Measurements from ENCODE around the gene RNU7-1. TPM values are rescaled to one million over a fixed set of nuclear protein-coding genes. Genes with fewer than 3 reads are reported as not detected.
A peak's percentile ranks its signal among the peaks of the same experiment; 100 is the strongest.
"Not testable (repeated sequence)": the region's sequence is repeated elsewhere in the genome, so short reads cannot be mapped to it uniquely, and the experiment has no call there.

The RNU7-1 gene
- total and polyA plus RNA-seq, 12 donors: not detected

DNA sequence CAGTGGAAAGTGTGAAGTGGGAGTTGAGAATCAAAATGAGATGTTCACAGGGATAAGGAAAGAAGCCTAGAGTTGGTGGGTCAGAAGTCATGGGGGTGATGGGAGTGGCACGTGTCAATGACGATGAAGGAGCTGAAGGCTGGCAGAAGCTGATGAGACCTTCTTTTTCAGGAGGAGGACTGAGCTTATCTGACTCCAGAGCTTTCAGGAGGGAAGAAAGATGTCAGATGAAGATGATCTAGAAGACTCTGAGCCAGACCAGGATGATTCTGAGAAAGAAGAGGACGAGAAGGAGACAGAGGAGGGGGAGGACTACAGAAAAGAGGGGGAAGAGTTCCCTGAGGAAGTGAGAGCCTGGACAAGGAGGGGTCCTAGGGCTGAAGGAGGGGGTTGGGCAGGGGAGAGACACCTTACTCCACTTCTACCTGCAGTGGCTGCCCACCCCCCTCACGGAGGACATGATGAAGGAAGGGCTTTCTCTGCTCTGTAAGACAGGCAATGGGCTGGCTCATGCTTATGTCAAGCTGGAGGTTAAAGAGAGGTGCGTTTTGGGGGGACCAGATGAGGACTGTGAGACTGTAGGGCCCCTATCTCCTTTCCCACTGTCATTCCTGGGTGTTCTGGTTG is 38.1 kb upstream of the RNU7-1 start:
- no peaks in the 10 kb centered on the region for H3K27me3 ChIP-seq
- DNase-seq: no peak
- H3K36me3 ChIP-seq (replicated peaks in 1 of 2): no peaks in the 10 kb centered on the region
- intact Hi-C loops (cut with DNase I): no loop called here
- peaks cover 5 to 12% of the 10 kb centered on the region in 2 donors for H3K4me1 ChIP-seq (replicated peaks in 1 of 2)
- WGBS, 4 donors: 61 to 74% (median 65%) methylated on average over 5 of the region's 5 CpGs
- no peaks in the 10 kb centered on the region for H3K9me3 ChIP-seq (replicated peaks in 1 of 3)
- TF ChIP-seq CTCF (IDR thresholded peaks at IDR 0.05): no peak
- no peak for TF ChIP-seq POLR2A (IDR thresholded peaks at IDR 0.05)
- H3K4me3 ChIP-seq: peak overlapping the region in 2 of 4 donors; percentile 57 to 77
- H3K27ac ChIP-seq: peak overlapping the region in 1 of 5 donors; percentile 78

DNA sequence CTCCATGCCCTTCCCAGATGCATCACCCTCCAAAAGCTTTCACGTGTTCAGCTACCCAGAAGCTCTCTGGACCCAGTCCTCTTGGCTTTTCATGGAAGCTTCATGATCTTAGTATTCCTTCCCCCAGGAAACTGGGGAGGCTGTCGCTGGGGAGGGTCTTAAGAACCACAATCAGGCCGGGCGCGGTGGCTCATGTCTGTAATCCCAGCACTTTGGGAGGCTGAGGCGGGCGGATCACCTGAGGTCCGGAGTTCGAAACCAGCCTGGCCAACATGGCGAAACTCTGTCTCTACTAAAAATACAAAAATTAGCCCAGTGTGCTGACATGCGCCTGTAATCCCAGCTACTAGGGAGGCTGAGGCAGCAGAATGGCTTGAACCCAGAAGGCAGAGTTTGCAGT is 35.5 kb upstream of the RNU7-1 start:
- intact Hi-C loops (cut with DNase I); H3K9me3 ChIP-seq (replicated peaks in 1 of 3); H3K4me3 ChIP-seq; DNase-seq; H3K27ac ChIP-seq; H3K36me3 ChIP-seq (replicated peaks in 1 of 2); H3K27me3 ChIP-seq: not testable (repeated sequence)
- peaks cover 5 to 12% of the 10 kb centered on the region in 2 donors for H3K4me1 ChIP-seq (replicated peaks in 1 of 2)
- 90 to 97% (median 94%) methylated on average over 10 to 11 of the region's 11 CpGs for WGBS, 4 donors

GRCh38 chr12:6909421-6910145 is 34.0 kb upstream of the RNU7-1 start:
- Histone ChIP-seq H3K27me3 (no peaks in the 10 kb centered on the region), H3K27ac (no peak overlapping the region), H3K9me3 (replicated peaks in 1 of 3) (no peaks in the 10 kb centered on the region), H3K4me1 (replicated peaks in 1 of 2) (peaks cover 6 to 12% of the 10 kb centered on the region in 2 donors), H3K36me3 (replicated peaks in 1 of 2) (no peaks in the 10 kb centered on the region), H3K4me3 (no peak overlapping the region)
- intact Hi-C loops (cut with DNase I): no loop called here
- TF ChIP-seq CTCF (IDR thresholded peaks at IDR 0.05): no peak
- no peak for TF ChIP-seq POLR2A (IDR thresholded peaks at IDR 0.05)
- WGBS, 4 donors: 85 to 89% (median 88%) methylated on average over 4 of the region's 4 CpGs
- DNase-seq: no peak

DNA sequence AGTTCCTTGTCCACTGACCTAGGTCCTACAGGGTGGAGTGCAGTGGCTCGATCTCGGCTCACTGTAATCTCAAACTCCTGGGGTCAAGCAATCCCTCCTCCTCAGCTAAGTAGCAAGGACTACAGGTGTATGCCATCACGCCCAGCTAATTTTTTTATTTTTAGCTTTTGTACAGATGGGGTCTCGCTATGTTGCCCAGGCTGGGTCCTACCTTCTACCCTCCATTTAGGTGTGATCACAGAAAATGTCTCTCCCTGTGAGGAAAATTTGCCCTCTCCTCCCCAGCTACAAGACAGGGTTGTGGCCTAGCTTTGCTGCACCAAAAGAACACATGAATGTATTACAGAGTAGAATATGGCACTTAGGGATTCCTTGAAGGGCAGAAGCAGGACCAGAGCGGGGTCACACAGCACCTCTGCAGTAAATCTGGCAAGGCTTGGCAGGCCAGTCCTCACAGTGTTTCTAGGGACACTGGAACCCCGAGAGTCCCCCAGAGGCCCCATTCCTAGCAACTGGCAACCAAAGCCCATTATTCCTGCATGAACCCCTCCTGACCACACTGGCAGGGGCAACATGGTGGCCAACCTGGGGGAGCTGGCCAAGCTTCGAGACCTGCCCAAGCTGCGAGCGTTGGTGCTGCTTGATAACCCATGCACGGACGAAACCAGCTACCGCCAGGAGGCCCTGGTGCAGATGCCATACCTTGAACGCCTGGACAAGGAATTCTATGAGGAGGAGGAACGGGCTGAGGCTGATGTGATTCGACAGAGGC is 31.3 kb upstream of the RNU7-1 start:
- intact Hi-C loops (cut with DNase I): no loop called here
- H3K27ac ChIP-seq: no peak overlapping the region
- DNase-seq: no peak
- peaks cover 0 to 5% of the 10 kb centered on the region in 2 donors for H3K36me3 ChIP-seq (replicated peaks in 1 of 2)
- no peaks in the 10 kb centered on the region for H3K27me3 ChIP-seq
- WGBS, 4 donors: 83 to 89% (median 84%) methylated on average over 15 of the region's 15 CpGs
- no peak overlapping the region for H3K4me3 ChIP-seq
- TF ChIP-seq CTCF (IDR thresholded peaks at IDR 0.05) (no peak), POLR2A (IDR thresholded peaks at IDR 0.05) (no peak)
- H3K4me1 ChIP-seq (replicated peaks in 1 of 2): peaks cover 6 to 12% of the 10 kb centered on the region in 2 donors
- no peaks in the 10 kb centered on the region for H3K9me3 ChIP-seq (replicated peaks in 1 of 3)
